ENCODE data around the gene DHRS4. TPM values are rescaled to one million over a fixed set of nuclear protein-coding genes. Genes with fewer than 3 reads are reported as not detected.
"Not testable (repeated sequence)": the region's sequence is repeated elsewhere in the genome, so short reads cannot be mapped to it uniquely, and the experiment has no call there.

The DHRS4 gene
- total and polyA plus RNA-seq, 5 donors from 2014 or later = 7.8 to 29.0 (median 23.8) TPM

DNA sequence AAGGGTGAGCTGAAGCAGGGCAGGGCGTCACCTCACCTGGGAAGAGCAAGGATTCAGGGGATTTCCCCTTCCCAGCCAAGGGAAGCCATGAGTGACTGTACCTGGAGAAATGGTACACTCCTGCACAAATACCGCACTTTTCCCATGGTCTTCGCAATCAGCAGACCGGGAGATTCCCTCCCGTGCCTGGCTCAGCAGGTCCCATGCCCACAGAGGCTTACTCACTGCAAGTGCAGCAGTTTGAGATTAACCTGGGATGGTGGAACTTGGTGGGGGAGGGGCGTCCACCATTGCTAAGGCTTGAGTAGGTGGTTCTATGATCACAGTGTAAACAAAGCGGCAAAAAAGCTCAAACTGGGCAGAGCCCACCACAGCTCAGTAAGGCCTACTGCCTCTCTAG lies 11.0 kb upstream of the DHRS4 start:
- H3K4me1 ChIP-seq (ENCODE audit: control insufficient read depth, insufficient read depth, low read length, poor library complexity, severe bottlenecking) = no peaks in the 10 kb centered on the region
- H3K9me3 Mint-ChIP-seq = no peaks in the 10 kb centered on the region
- no peak overlapping the region for H3K27ac Mint-ChIP-seq
- H3K27me3 ChIP-seq (ENCODE audit: control insufficient read depth, insufficient read depth, low read length) = no peaks in the 10 kb centered on the region
- DNase-seq (no peak), ATAC-seq (ENCODE audit: low read depth in 2 of 2) (no peak)
- no peaks in the 10 kb centered on the region for H3K9me3 ChIP-seq (ENCODE audit: control insufficient read depth in 2 of 2, low read length in 2 of 2)
- H3K4me3 ChIP-seq (ENCODE audit: low read depth, low read length) = no peak overlapping the region
- no peak overlapping the region for H3K4me3 Mint-ChIP-seq
- peaks cover 4% of the 10 kb centered on the region for H3K36me3 ChIP-seq (ENCODE audit: control insufficient read depth, insufficient read depth, low read length)
- H3K36me3 Mint-ChIP-seq = peaks cover 12% of the 10 kb centered on the region
- no peak overlapping the region for H3K27ac ChIP-seq (ENCODE audit: insufficient read depth, low read length, poor library complexity, severe bottlenecking)
- peaks cover 11 to 18% (median 15%) of the 10 kb centered on the region in 4 donors for H3K4me1 Mint-ChIP-seq
- H3K27me3 Mint-ChIP-seq = peaks cover 5% of the 10 kb centered on the region

DNA sequence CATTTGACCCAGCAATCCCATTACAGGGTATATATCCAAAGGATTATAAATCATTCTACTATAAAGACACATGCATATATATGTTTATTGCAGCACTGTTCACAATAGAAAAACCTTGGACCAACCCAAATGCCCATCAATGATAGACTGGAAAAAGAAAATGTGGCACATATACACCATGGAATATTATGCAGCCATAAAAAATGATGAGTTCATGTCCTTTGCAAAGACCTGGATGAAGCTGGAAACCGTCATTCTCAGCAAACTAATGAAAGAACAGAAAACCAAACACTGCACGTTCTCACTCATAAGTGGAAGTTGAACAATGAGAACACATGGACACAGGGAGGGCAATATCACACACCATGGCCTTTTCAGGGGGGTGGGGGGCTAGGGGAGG lies 4.5 kb upstream of the DHRS4 start:
- not testable (repeated sequence) for H3K4me1 ChIP-seq (ENCODE audit: control insufficient read depth, insufficient read depth, low read length, poor library complexity, severe bottlenecking); H3K27me3 ChIP-seq (ENCODE audit: control insufficient read depth, insufficient read depth, low read length); H3K9me3 ChIP-seq (ENCODE audit: control insufficient read depth in 2 of 2, low read length in 2 of 2); H3K36me3 ChIP-seq (ENCODE audit: control insufficient read depth, insufficient read depth, low read length); ATAC-seq (ENCODE audit: low read depth in 2 of 2); H3K27me3 Mint-ChIP-seq; H3K36me3 Mint-ChIP-seq; H3K27ac ChIP-seq (ENCODE audit: insufficient read depth, low read length, poor library complexity, severe bottlenecking); H3K4me3 ChIP-seq (ENCODE audit: low read depth, low read length); H3K4me3 Mint-ChIP-seq; H3K27ac Mint-ChIP-seq; DNase-seq; H3K9me3 Mint-ChIP-seq
- H3K4me1 Mint-ChIP-seq = peaks cover 16 to 55% (median 42%) of the 10 kb centered on the region in 4 donors

DNA sequence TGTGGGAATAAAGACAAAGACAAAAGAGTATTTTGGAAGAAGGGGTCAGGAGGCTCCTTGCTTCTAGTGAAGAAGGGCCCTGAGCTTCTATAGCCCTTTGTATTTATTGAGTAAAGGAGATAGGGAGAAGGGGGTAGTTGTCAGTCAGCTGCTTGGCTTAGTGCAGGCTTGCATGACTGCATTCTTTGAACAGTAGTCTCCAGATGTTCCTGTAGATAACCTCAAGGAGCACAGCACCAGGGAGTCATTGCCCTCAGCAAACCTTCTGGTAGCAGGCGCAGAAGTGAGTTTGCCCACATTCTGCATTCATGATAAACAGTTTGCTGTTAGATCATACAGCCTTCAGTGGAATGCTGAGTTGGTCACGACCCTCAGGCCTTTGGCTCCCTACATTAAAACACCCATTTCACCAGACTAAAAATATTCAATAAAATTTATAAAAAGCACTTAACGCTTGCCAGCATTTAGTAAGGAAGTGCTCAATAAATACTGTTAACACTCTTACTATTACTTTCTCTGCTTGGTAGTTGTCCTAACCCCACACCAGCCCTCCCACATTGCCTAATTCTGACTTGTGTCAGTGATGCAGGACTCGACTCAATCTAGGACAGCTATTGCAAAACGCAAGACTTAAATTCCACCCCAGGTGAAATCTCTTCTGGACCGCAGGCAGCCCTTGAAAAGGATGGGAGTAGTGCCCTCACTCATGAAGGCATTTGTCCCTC lies 3.0 kb upstream of the DHRS4 start:
- ATAC-seq (ENCODE audit: low read depth in 2 of 2) = no peak
- Histone ChIP-seq H3K4me3 (ENCODE audit: low read depth, low read length) (no peak overlapping the region), H3K27me3 (ENCODE audit: control insufficient read depth, insufficient read depth, low read length) (no peaks in the 10 kb centered on the region), H3K27ac (ENCODE audit: insufficient read depth, low read length, poor library complexity, severe bottlenecking) (no peak overlapping the region), H3K4me1 (ENCODE audit: control insufficient read depth, insufficient read depth, low read length, poor library complexity, severe bottlenecking) (peaks cover 10% of the 10 kb centered on the region), H3K36me3 (ENCODE audit: control insufficient read depth, insufficient read depth, low read length) (no peaks in the 10 kb centered on the region), H3K9me3 (ENCODE audit: control insufficient read depth in 2 of 2, low read length in 2 of 2) (no peaks in the 10 kb centered on the region)
- peaks cover 0 to 7% (median 1%) of the 10 kb centered on the region in 7 donors for H3K9me3 Mint-ChIP-seq
- no peak for DNase-seq
- no peak overlapping the region for H3K27ac Mint-ChIP-seq
- no peaks in the 10 kb centered on the region for H3K36me3 Mint-ChIP-seq
- peaks cover 16 to 55% (median 43%) of the 10 kb centered on the region in 4 donors for H3K4me1 Mint-ChIP-seq
- H3K27me3 Mint-ChIP-seq = peaks cover 5% of the 10 kb centered on the region
- no peak overlapping the region for H3K4me3 Mint-ChIP-seq

DNA sequence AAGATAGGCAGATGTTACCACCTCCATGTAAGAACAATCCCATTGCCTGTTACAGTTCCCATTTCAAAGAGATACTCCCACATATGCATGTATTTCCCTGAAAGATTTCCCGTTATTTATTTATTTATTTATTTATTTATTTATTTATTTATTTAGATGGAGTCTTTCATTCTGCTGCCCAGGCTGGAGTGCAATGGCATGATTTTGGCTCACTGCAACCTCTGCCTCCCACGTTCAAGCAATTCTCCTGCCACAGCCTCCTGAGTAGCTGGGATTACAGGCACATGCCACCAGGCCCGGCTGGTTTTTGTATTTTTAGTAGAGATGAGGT lies 2.5 kb upstream of the DHRS4 start:
- H3K27ac Mint-ChIP-seq; DNase-seq; H3K27me3 Mint-ChIP-seq; ATAC-seq (ENCODE audit: low read depth in 2 of 2); H3K9me3 Mint-ChIP-seq; H3K27me3 ChIP-seq (ENCODE audit: control insufficient read depth, insufficient read depth, low read length); H3K27ac ChIP-seq (ENCODE audit: insufficient read depth, low read length, poor library complexity, severe bottlenecking); H3K36me3 ChIP-seq (ENCODE audit: control insufficient read depth, insufficient read depth, low read length); H3K36me3 Mint-ChIP-seq; H3K9me3 ChIP-seq (ENCODE audit: control insufficient read depth in 2 of 2, low read length in 2 of 2); H3K4me3 ChIP-seq (ENCODE audit: low read depth, low read length): not testable (repeated sequence)
- H3K4me1 Mint-ChIP-seq = peaks cover 14 to 54% (median 39%) of the 10 kb centered on the region in 4 donors
- peak overlapping the region in 1 of 4 donors; percentile 60 for H3K4me3 Mint-ChIP-seq
- H3K4me1 ChIP-seq (ENCODE audit: control insufficient read depth, insufficient read depth, low read length, poor library complexity, severe bottlenecking) = peaks cover 10% of the 10 kb centered on the region

DNA sequence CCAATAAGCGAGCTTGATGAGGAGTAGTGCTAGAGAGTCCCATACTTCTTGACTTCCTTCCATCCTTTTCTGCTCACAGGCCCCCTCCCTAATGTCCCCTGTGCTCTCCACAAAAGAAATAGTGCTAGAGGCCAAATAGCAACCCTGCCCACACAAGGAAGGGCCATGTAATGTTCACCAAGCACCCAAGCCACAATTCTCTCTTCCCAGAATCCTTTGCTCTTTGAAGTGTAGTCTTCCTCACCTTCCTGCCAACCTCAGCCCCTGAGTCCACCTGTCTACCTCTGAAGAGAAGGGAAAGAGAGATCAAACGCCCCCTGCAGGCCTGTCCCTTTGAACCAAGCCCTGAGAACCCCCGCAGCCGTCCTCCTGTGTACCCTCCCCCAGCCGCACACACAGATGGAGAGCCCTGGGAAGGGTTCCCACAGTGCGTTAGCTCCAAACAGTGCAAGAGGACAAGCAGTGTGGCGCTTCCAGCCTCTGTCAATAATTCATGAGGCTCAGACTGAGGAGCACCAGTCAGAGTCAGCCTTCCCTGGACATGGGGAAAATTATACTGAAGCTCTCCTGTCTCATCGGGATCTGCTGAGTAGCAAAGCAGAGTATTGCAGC lies 1.9 kb upstream of the DHRS4 start:
- H3K9me3 ChIP-seq (ENCODE audit: control insufficient read depth in 2 of 2, low read length in 2 of 2) = no peaks in the 10 kb centered on the region
- peak overlapping the region in 1 of 3 donors; percentile 35 for H3K27ac Mint-ChIP-seq
- ATAC-seq (ENCODE audit: low read depth in 2 of 2) (no peak), DNase-seq (no peak)
- no peaks in the 10 kb centered on the region for H3K27me3 ChIP-seq (ENCODE audit: control insufficient read depth, insufficient read depth, low read length)
- peak overlapping the region; percentile 22 to 77 (median 55) for H3K4me3 Mint-ChIP-seq
- peaks cover 11 to 48% (median 36%) of the 10 kb centered on the region in 4 donors for H3K4me1 Mint-ChIP-seq
- H3K27me3 Mint-ChIP-seq = no peaks in the 10 kb centered on the region
- no peak overlapping the region for H3K27ac ChIP-seq (ENCODE audit: insufficient read depth, low read length, poor library complexity, severe bottlenecking)
- no peak overlapping the region for H3K4me3 ChIP-seq (ENCODE audit: low read depth, low read length)
- H3K4me1 ChIP-seq (ENCODE audit: control insufficient read depth, insufficient read depth, low read length, poor library complexity, severe bottlenecking) = peaks cover 10% of the 10 kb centered on the region
- H3K9me3 Mint-ChIP-seq = peaks cover 0 to 7% (median 1%) of the 10 kb centered on the region in 7 donors
- H3K36me3 ChIP-seq (ENCODE audit: control insufficient read depth, insufficient read depth, low read length) = no peaks in the 10 kb centered on the region
- H3K36me3 Mint-ChIP-seq = peaks cover 3% of the 10 kb centered on the region

DNA sequence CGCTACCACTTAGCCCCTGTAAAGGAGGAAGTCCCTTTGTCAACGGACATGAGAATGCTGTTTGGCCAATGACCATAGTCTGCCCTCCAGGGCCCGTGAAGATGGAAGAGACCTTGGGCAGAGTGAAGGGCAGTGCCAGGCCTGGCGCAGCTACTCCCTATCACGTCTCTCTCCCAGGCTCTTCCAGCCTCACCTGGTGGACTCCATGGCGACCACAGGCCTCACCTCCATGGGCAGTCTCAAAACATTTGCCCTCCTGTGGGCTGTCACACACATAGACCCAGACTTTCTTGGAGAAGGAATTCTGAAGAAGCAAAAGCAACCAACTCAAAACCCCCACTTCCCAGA lies 480 bp upstream of the DHRS4 start:
- Mint-ChIP-seq H3K4me3 (peak overlapping the region; percentile 95 to 100 (median 97)), H3K4me1 (peaks cover 11 to 45% (median 29%) of the 10 kb centered on the region in 4 donors), H3K27ac (peak overlapping the region; percentile 69 to 95 (median 92))
- ATAC-seq (ENCODE audit: low read depth in 2 of 2); H3K27me3 ChIP-seq (ENCODE audit: control insufficient read depth, insufficient read depth, low read length); H3K36me3 Mint-ChIP-seq; H3K36me3 ChIP-seq (ENCODE audit: control insufficient read depth, insufficient read depth, low read length); DNase-seq; H3K9me3 ChIP-seq (ENCODE audit: control insufficient read depth in 2 of 2, low read length in 2 of 2); H3K9me3 Mint-ChIP-seq; H3K27me3 Mint-ChIP-seq: not testable (repeated sequence)
- Histone ChIP-seq H3K4me3 (ENCODE audit: low read depth, low read length) (peak overlapping the region; percentile 61), H3K4me1 (ENCODE audit: control insufficient read depth, insufficient read depth, low read length, poor library complexity, severe bottlenecking) (peaks cover 10% of the 10 kb centered on the region), H3K27ac (ENCODE audit: insufficient read depth, low read length, poor library complexity, severe bottlenecking) (peak overlapping the region; percentile 72)

DNA sequence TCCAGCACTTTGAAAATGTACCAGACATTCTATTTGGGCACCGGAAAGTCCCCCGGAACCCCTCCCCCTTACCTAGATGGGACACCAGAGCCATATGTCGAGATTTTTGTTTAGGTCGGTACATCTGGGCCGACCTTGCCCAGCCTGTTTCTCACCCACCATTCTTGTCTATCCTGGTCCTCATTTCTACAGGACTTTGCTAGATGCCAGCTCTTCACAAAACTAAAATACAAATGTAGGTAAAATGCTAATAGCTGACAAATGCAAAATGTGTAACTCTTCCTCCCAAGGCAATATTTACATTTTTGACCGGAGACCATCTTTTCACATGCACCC lies 677 bp downstream of the DHRS4 start:
- H3K9me3 Mint-ChIP-seq; DNase-seq; H3K9me3 ChIP-seq (ENCODE audit: control insufficient read depth in 2 of 2, low read length in 2 of 2); H3K27me3 ChIP-seq (ENCODE audit: control insufficient read depth, insufficient read depth, low read length); ATAC-seq (ENCODE audit: low read depth in 2 of 2); H3K36me3 ChIP-seq (ENCODE audit: control insufficient read depth, insufficient read depth, low read length); H3K27me3 Mint-ChIP-seq; H3K36me3 Mint-ChIP-seq: not testable (repeated sequence)
- H3K4me1 Mint-ChIP-seq = peaks cover 7 to 33% (median 20%) of the 10 kb centered on the region in 4 donors
- peak overlapping the region; percentile 95 to 100 (median 97) for H3K4me3 Mint-ChIP-seq
- Histone ChIP-seq H3K27ac (ENCODE audit: insufficient read depth, low read length, poor library complexity, severe bottlenecking) (peak overlapping the region; percentile 72), H3K4me1 (ENCODE audit: control insufficient read depth, insufficient read depth, low read length, poor library complexity, severe bottlenecking) (peaks cover 10% of the 10 kb centered on the region), H3K4me3 (ENCODE audit: low read depth, low read length) (peak overlapping the region; percentile 76)
- H3K27ac Mint-ChIP-seq = peak overlapping the region; percentile 92 to 95 (median 92)

DNA sequence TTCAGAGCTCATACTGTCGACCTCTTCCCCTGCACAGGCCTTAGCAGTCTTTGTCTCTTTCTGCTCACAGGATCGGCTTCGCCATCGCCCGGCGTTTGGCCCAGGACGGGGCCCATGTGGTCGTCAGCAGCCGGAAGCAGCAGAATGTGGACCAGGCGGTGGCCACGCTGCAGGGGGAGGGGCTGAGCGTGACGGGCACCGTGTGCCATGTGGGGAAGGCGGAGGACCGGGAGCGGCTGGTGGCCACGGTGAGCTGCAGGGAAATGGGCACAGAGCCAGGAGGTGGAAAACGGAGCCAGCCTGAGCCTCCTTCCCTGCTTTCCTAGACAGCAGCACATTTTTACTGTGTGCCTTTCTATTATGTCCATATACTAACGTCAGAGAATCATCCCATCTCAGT lies 1.4 kb downstream of the DHRS4 start:
- not testable (repeated sequence) for DNase-seq; H3K27me3 ChIP-seq (ENCODE audit: control insufficient read depth, insufficient read depth, low read length); H3K27ac ChIP-seq (ENCODE audit: insufficient read depth, low read length, poor library complexity, severe bottlenecking); ATAC-seq (ENCODE audit: low read depth in 2 of 2); H3K27ac Mint-ChIP-seq; H3K4me3 ChIP-seq (ENCODE audit: low read depth, low read length); H3K4me3 Mint-ChIP-seq; H3K27me3 Mint-ChIP-seq; H3K9me3 ChIP-seq (ENCODE audit: control insufficient read depth in 2 of 2, low read length in 2 of 2); H3K36me3 Mint-ChIP-seq; H3K9me3 Mint-ChIP-seq; H3K36me3 ChIP-seq (ENCODE audit: control insufficient read depth, insufficient read depth, low read length)
- H3K4me1 ChIP-seq (ENCODE audit: control insufficient read depth, insufficient read depth, low read length, poor library complexity, severe bottlenecking) = peaks cover 10% of the 10 kb centered on the region
- peaks cover 7 to 33% (median 20%) of the 10 kb centered on the region in 4 donors for H3K4me1 Mint-ChIP-seq

Data from CD4-positive, CD25-positive, alpha-beta regulatory T cell (primary cell).